ENCODE measurements around the gene RPS6KA5. TPM values are rescaled to one million over a fixed set of nuclear protein-coding genes. Genes with fewer than 3 reads are reported as not detected.

RPS6KA5 gene
- total RNA-seq, 1 experiment from 2014 or later, result 2.2 TPM

GRCh38 chr14:91068642-91069041, 8.2 kb upstream of the RPS6KA5 start:
- Mint-ChIP-seq H3K36me3 (ENCODE audit: insufficient read depth, unreplicated experiment) (peaks cover 8% of the 10 kb centered on the region), H3K27ac (ENCODE audit: low read depth, unreplicated experiment) (no peak overlapping the region), H3K9me3 (ENCODE audit: unreplicated experiment) (peaks cover 9% of the 10 kb centered on the region), H3K27me3 (ENCODE audit: insufficient read depth, unreplicated experiment) (no peaks in the 10 kb centered on the region), H3K4me3 (ENCODE audit: unreplicated experiment) (no peak overlapping the region), H3K4me1 (ENCODE audit: insufficient read depth, unreplicated experiment) (no peaks in the 10 kb centered on the region)
- POLR2A ChIA-PET, result interaction anchor here (0.9 kb wide), 1 partner anchor 10 kb away, joined by 6 read pairs; no protein-coding TSS in a partner anchor
- DNase-seq (ENCODE audit: unreplicated experiment), result no peak
- TF ChIP-seq CTCF (IDR thresholded peaks at IDR 0.05; ENCODE audit: unreplicated experiment), result no peak
- CTCF ChIA-PET, result no interaction called here
- BruUV-seq (replicated peaks), result no TSS peak
- intact Hi-C loops (cut with micrococcal nuclease), result no loop called here

GRCh38 chr14:91067186-91067585, 6.7 kb upstream of the RPS6KA5 start:
- no TSS peak for BruUV-seq (replicated peaks)
- H3K4me1 Mint-ChIP-seq (ENCODE audit: insufficient read depth, unreplicated experiment), result no peaks in the 10 kb centered on the region
- ChIA-PET CTCF (no interaction called here), POLR2A (no interaction called here)
- no peak for DNase-seq (ENCODE audit: unreplicated experiment)
- peaks cover 8% of the 10 kb centered on the region for H3K36me3 Mint-ChIP-seq (ENCODE audit: insufficient read depth, unreplicated experiment)
- TF ChIP-seq CTCF (IDR thresholded peaks at IDR 0.05; ENCODE audit: unreplicated experiment), result no peak
- peaks cover 9% of the 10 kb centered on the region for H3K9me3 Mint-ChIP-seq (ENCODE audit: unreplicated experiment)
- intact Hi-C loops (cut with micrococcal nuclease), result no loop called here
- H3K27ac Mint-ChIP-seq (ENCODE audit: low read depth, unreplicated experiment), result no peak overlapping the region
- H3K4me3 Mint-ChIP-seq (ENCODE audit: unreplicated experiment), result no peak overlapping the region
- H3K27me3 Mint-ChIP-seq (ENCODE audit: insufficient read depth, unreplicated experiment), result no peaks in the 10 kb centered on the region

- peaks cover 2% of the 10 kb centered on the region for H3K9me3 Mint-ChIP-seq (ENCODE audit: unreplicated experiment)
- no peak for DNase-seq (ENCODE audit: unreplicated experiment)
- no peaks in the 10 kb centered on the region for H3K27me3 Mint-ChIP-seq (ENCODE audit: insufficient read depth, unreplicated experiment)
- H3K4me1 Mint-ChIP-seq (ENCODE audit: insufficient read depth, unreplicated experiment), result no peaks in the 10 kb centered on the region
- intact Hi-C loops (cut with micrococcal nuclease), result no loop called here
- ChIA-PET POLR2A (no interaction called here), CTCF (interaction anchor here (1.3 to 2.1 kb wide), 2 partner anchors 74 to 108 kb away, joined by 5 to 12 read pairs; no protein-coding TSS in a partner anchor)
- BruUV-seq (replicated peaks), result no TSS peak
- no peak for TF ChIP-seq CTCF (IDR thresholded peaks at IDR 0.05; ENCODE audit: unreplicated experiment)
- no peaks in the 10 kb centered on the region for H3K36me3 Mint-ChIP-seq (ENCODE audit: insufficient read depth, unreplicated experiment)
- H3K4me3 Mint-ChIP-seq (ENCODE audit: unreplicated experiment), result no peak overlapping the region
- no peak overlapping the region for H3K27ac Mint-ChIP-seq (ENCODE audit: low read depth, unreplicated experiment)
These were observed 4.8 kb upstream of the RPS6KA5 start for GRCh38 chr14:91065266-91065665.

GRCh38 chr14:91063119-91063518, 2.7 kb upstream of the RPS6KA5 start:
- POLR2A ChIA-PET, result interaction anchor here (0.6 to 3.1 kb wide), 3 partner anchors 24 to 87 kb away, joined by 3 to 39 read pairs (median 8); partner anchors contain the start of gene DGLUCY

More at GRCh38 chr14:91063119-91063518, 2.7 kb upstream of the RPS6KA5 start:
- H3K4me1 Mint-ChIP-seq (ENCODE audit: insufficient read depth, unreplicated experiment), result peaks cover 7% of the 10 kb centered on the region
- H3K4me3 Mint-ChIP-seq (ENCODE audit: unreplicated experiment), result no peak overlapping the region
- H3K9me3 Mint-ChIP-seq (ENCODE audit: unreplicated experiment), result no peaks in the 10 kb centered on the region
- intact Hi-C loops (cut with micrococcal nuclease), result no loop called here
- CTCF ChIA-PET, result interaction anchor here (0.9 kb wide), 1 partner anchor 26 kb away, joined by 3 read pairs; no protein-coding TSS in a partner anchor
- no peaks in the 10 kb centered on the region for H3K36me3 Mint-ChIP-seq (ENCODE audit: insufficient read depth, unreplicated experiment)
- DNase-seq (ENCODE audit: unreplicated experiment), result no peak
- no peak for TF ChIP-seq CTCF (IDR thresholded peaks at IDR 0.05; ENCODE audit: unreplicated experiment)
- BruUV-seq (replicated peaks), result no TSS peak
- no peak overlapping the region for H3K27ac Mint-ChIP-seq (ENCODE audit: low read depth, unreplicated experiment)
- H3K27me3 Mint-ChIP-seq (ENCODE audit: insufficient read depth, unreplicated experiment), result no peaks in the 10 kb centered on the region

All from MCF 10A (cell line).